ENCODE results near the gene F5. TPM values are rescaled to one million over a fixed set of nuclear protein-coding genes. Genes with fewer than 3 reads are reported as not detected.

Gene F5
- total and polyA plus RNA-seq, 9 of the 15 experiments (the other 6 are each of a cell fraction or from before 2014, with no cell fraction given), result 0.03 to 0.13 TPM; not detected in 7

DNA sequence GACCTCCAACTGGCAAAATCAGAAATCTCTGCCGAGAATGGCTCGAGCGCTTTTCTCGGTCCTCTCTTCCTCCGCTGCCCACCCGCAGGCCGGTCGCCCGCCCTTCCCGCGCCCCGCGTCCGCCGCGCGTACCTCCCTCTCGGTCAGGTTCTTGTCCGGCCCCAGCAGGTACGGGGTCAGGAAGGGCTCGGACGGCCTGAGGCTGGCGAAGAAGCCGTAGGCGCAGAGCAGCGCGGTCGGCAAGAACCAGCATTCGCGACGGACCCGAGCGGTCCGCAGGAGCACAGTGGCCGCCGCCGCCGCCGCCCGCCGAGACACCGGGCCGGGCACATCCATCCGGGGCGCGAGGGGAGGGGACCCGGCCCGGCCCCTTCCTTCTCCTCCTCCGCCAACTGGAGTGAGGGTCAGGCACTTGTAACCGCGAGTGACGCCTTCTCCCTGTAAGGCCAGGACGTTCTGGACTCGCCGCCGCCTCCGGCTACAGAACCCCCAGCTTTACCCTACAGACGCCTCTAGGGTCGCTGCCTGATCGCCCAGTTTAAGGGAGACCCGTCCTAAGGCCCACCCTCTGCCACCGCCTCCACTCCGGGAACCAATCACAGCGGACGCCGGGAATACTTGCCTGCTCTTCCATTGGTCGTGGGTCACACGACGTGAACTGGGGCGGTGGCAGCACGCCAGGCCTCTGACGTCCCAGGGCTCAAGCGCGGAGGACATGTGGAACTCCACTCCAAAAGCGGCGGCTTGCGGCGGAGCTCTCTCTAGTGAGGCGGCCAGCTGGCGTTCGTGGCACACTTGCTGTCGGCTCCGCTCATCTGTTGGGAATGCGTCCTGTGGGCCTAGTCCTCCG, 100.6 kb downstream of the F5 start, which contains the start of gene SLC19A2 (continued):
- TF ChIP-seq ZNF639 (CRISPR knock-in tag; conservative IDR thresholded peaks at IDR 0.05 in 1 of 2, IDR thresholded peaks at IDR 0.05 in 1 of 2), result no peak
- TF ChIP-seq ZNF592 (IDR thresholded peaks at IDR 0.05), result no peak
- TF ChIP-seq GATA2 (CRISPR knock-in tag; IDR thresholded peaks at IDR 0.05), result no peak
- no peak for TF ChIP-seq RFX7 (CRISPR knock-in tag; IDR thresholded peaks at IDR 0.05)
- peak; percentile 98 for TF ChIP-seq POLR2G (IDR thresholded peaks at IDR 0.05; ENCODE audit: low read depth, low read length)
- TF ChIP-seq PRMT5 (CRISPR knock-in tag; IDR thresholded peaks at IDR 0.05), result no peak
- TF ChIP-seq ZC3H8 (IDR thresholded peaks at IDR 0.05), result no peak
- TF ChIP-seq XRCC3 (IDR thresholded peaks at IDR 0.05), result no peak
- TF ChIP-seq NRF1 (conservative IDR thresholded peaks at IDR 0.05 in 1 of 2, IDR thresholded peaks at IDR 0.05 in 1 of 2), result peak; percentile 69 to 77
- TF ChIP-seq MBD2 (IDR thresholded peaks at IDR 0.05; ENCODE audit: borderline replicate concordance, low read depth), result peak; percentile 50; the same call in 1 of the 2 replicates
- TF ChIP-seq ZBTB40 (IDR thresholded peaks at IDR 0.05), result no peak
- 0 out of 2 replicates have a peak, but pooled peaks have one; percentile 13 for TF ChIP-seq ZBTB40 (CRISPR knock-in tag; IDR thresholded peaks at IDR 0.05)
